ENCODE measurements around the gene FITM2.
"Not testable (repeated sequence)": the region's sequence is repeated elsewhere in the genome, so short reads cannot be mapped to it uniquely, and the experiment has no call there.

Gene FITM2

GRCh38 chr20:44334709-44335108 lies 23.7 kb upstream of the FITM2 start:
- in situ Hi-C loops (cut with MboI; ENCODE audit: low sequenced_read_pairs): no loop called here

GRCh38 chr20:44334306-44334705 lies 23.3 kb upstream of the FITM2 start:
- in situ Hi-C loops (cut with MboI; ENCODE audit: low sequenced_read_pairs): no loop called here

GRCh38 chr20:44331201-44331600 lies 20.2 kb upstream of the FITM2 start:
- in situ Hi-C loops (cut with MboI; ENCODE audit: low sequenced_read_pairs): no loop called here

- in situ Hi-C loops (cut with MboI; ENCODE audit: low sequenced_read_pairs): no loop called here
Measured at GRCh38 chr20:44328428-44328827, 17.4 kb upstream of the FITM2 start.

- in situ Hi-C loops (cut with MboI; ENCODE audit: low sequenced_read_pairs): not testable (repeated sequence)
Measured at GRCh38 chr20:44327748-44328147, 16.7 kb upstream of the FITM2 start.

- in situ Hi-C loops (cut with MboI; ENCODE audit: low sequenced_read_pairs): no loop called here
Measured at GRCh38 chr20:44326391-44327159, 15.6 kb upstream of the FITM2 start.

GRCh38 chr20:44324343-44324742 lies 13.3 kb upstream of the FITM2 start:
- in situ Hi-C loops (cut with MboI; ENCODE audit: low sequenced_read_pairs): no loop called here

- in situ Hi-C loops (cut with MboI; ENCODE audit: low sequenced_read_pairs): no loop called here
Measured at GRCh38 chr20:44319839-44320422, 8.9 kb upstream of the FITM2 start.

- in situ Hi-C loops (cut with MboI; ENCODE audit: low sequenced_read_pairs): no loop called here
Measured at GRCh38 chr20:44314870-44315269, 3.9 kb upstream of the FITM2 start.

- in situ Hi-C loops (cut with MboI; ENCODE audit: low sequenced_read_pairs): no loop called here
Measured at GRCh38 chr20:44309763-44310663, 989 bp downstream of the FITM2 start.

GRCh38 chr20:44306927-44307326 lies 4.1 kb downstream of the FITM2 start:
- in situ Hi-C loops (cut with MboI; ENCODE audit: low sequenced_read_pairs): no loop called here

- in situ Hi-C loops (cut with MboI; ENCODE audit: low sequenced_read_pairs): no loop called here
Measured at GRCh38 chr20:44304383-44304782, 6.6 kb downstream of the FITM2 start.

- in situ Hi-C loops (cut with MboI; ENCODE audit: low sequenced_read_pairs): no loop called here
Measured at GRCh38 chr20:44302736-44303135, 8.3 kb downstream of the FITM2 start.

- in situ Hi-C loops (cut with MboI; ENCODE audit: low sequenced_read_pairs): no loop called here
Measured at GRCh38 chr20:44302026-44302669, 8.9 kb downstream of the FITM2 start.

- in situ Hi-C loops (cut with MboI; ENCODE audit: low sequenced_read_pairs): no loop called here
Measured at GRCh38 chr20:44301285-44301684, 9.7 kb downstream of the FITM2 start.

- in situ Hi-C loops (cut with MboI; ENCODE audit: low sequenced_read_pairs): not testable (repeated sequence)
Measured at GRCh38 chr20:44299011-44299535, 11.9 kb downstream of the FITM2 start.

GRCh38 chr20:44297721-44298120 lies 13.3 kb downstream of the FITM2 start:
- in situ Hi-C loops (cut with MboI; ENCODE audit: low sequenced_read_pairs): no loop called here

GRCh38 chr20:44296011-44296410 lies 15.0 kb downstream of the FITM2 start:
- in situ Hi-C loops (cut with MboI; ENCODE audit: low sequenced_read_pairs): no loop called here

GRCh38 chr20:44291754-44292153 lies 19.2 kb downstream of the FITM2 start:
- in situ Hi-C loops (cut with MboI; ENCODE audit: low sequenced_read_pairs): no loop called here

GRCh38 chr20:44288252-44288651 lies 22.8 kb downstream of the FITM2 start:
- in situ Hi-C loops (cut with MboI; ENCODE audit: low sequenced_read_pairs): no loop called here

Measured in hTERT RPE-1 (cell line).